K562 (cell line): ENCODE data around the gene CALY. TPM values are rescaled to one million over a fixed set of nuclear protein-coding genes. Genes with fewer than 3 reads are reported as not detected.
A peak's percentile ranks its signal among the peaks of the same experiment; 100 is the strongest.

Experiments
- ATAC-seq: fragments of 200-7000 bp; cut with Tn5 transposase; 3 replicates; pipeline ENCODE4 v1.9.1; 2020; ENCODE audit warnings: moderate library complexity
- Bru-seq: library from RNA; stranded (reverse); fragments of 400-500 nt; gene quantifications from one replicate; lab custom pipeline; 2021; lab: Mats Ljungman, UMichigan
- BruChase-seq, 2 experiments: library from RNA; stranded (reverse); fragments of 400-500 nt; gene quantifications; one replicate each; lab custom pipeline; 2021; lab: Mats Ljungman, UMichigan
- BruUV-seq: library from RNA; stranded (reverse); fragments of 400-500 nt; replicated peaks from 2 replicates; lab custom pipeline; 2021; lab: Mats Ljungman, UMichigan
- CTCF ChIA-PET: fragments of 300-600 bp; formaldehyde crosslinking; extraction: SDS; loops from one replicate; lab custom pipeline; 2021; ENCODE audit warnings: low intra/inter-chr PET ratio; lab: Yijun Ruan, JAX
- POLR2A ChIA-PET: fragments of 300-600, 350-650 bp; sonication (Branson Sonifier 250); formaldehyde crosslinking; extraction: SDS; loops from one replicate; lab custom pipeline; 2021; ENCODE audit warnings: antibody characterized with exemption, inconsistent platforms; lab: Yijun Ruan, JAX
- DNase-seq, 4 experiments: peaks; one replicate each; pipeline versions ENCODE4 v3.0.0 to v3.0.0-alpha.2; 2011 to 2018; ENCODE audit warnings: low spot score in 3 of 4, mixed read lengths in 3 of 4; ENCODE audit errors: extremely low read depth in 1 of 4
- FAIRE-seq: peaks from 2 replicates; lab custom pipeline; 2011; peaks lifted over from hg19 to GRCh38; lab: Jason Lieb, UNC
- H2AFZ ChIP-seq: 2 replicates; pipeline ENCODE4 v1.6.0; 2011; ENCODE audit warnings: low read depth, low read length, control low read depth, inconsistent platforms
- H3K27ac ChIP-seq: fragments of 200-600 bp; 3 replicates; pipeline ENCODE4 v1.8.0; 2011; ENCODE audit warnings: low read depth, mild to moderate bottlenecking, control low read depth, inconsistent platforms, low read length, moderate library complexity, mixed read lengths; ENCODE audit errors: extremely low read depth
- H3K27me3 ChIP-seq, 2 experiments: fragments of 300-600 bp in 1 of 2; 2 replicates in 1 of 2; 3 replicates in 1 of 2; pipeline versions ENCODE4 v1.6.0 to v1.8.0; 2011; ENCODE audit warnings: inconsistent platforms in 2 of 2, low read length in 2 of 2, mild to moderate bottlenecking in 1 of 2, mixed read lengths in 1 of 2, moderate library complexity in 1 of 2; ENCODE audit not compliant: control insufficient read depth in 2 of 2, insufficient read depth in 2 of 2
- H3K36me3 ChIP-seq: fragments of 300-600 bp; 3 replicates; pipeline ENCODE4 v1.8.0; 2011; ENCODE audit warnings: mild to moderate bottlenecking, low read length, inconsistent platforms; ENCODE audit not compliant: control insufficient read depth, insufficient read depth
- H3K4me1 ChIP-seq, 2 experiments: fragments of 200-600 bp in 1 of 2; replicated peaks in 1 of 2; 2 replicates in 1 of 2; 3 replicates in 1 of 2; pipeline versions ENCODE4 v1.5.1 to v1.8.0; 2011; ENCODE audit warnings: inconsistent platforms in 2 of 2, low read length in 2 of 2, mild to moderate bottlenecking in 1 of 2, mixed read lengths in 1 of 2, moderate library complexity in 1 of 2; ENCODE audit not compliant: control insufficient read depth in 2 of 2, insufficient read depth in 2 of 2
- H3K4me2 ChIP-seq: 2 replicates; pipeline ENCODE4 v1.6.1; 2011; ENCODE audit warnings: low read length, control low read depth, inconsistent platforms, mixed read lengths; ENCODE audit not compliant: insufficient read depth
- H3K4me3 ChIP-seq: fragments of 200-600 bp; sonication (generic), shearing (Covaris generic); 2 replicates; pipeline ENCODE4 v1.5.1; 2016; ENCODE audit warnings: control low read depth, inconsistent platforms
- H3K79me2 ChIP-seq: fragments of 200-600 bp; 3 replicates; pipeline ENCODE4 v1.8.0; 2011; ENCODE audit warnings: low read length, inconsistent platforms; ENCODE audit not compliant: control insufficient read depth, insufficient read depth
- H3K9ac ChIP-seq, 2 experiments: 2 replicates each; pipeline versions ENCODE4 v1.6.0 to v1.6.1; 2011; ENCODE audit warnings: low read depth in 2 of 2, low read length in 2 of 2, control low read depth in 1 of 2, inconsistent platforms in 1 of 2, mild to moderate bottlenecking in 1 of 2, mixed read lengths in 1 of 2; ENCODE audit not compliant: insufficient read depth in 1 of 2
- H3K9me1 ChIP-seq: one replicate; pipeline ENCODE4 v1.6.0; 2011; ENCODE audit warnings: inconsistent platforms, mild to moderate bottlenecking, low read length, moderate library complexity; ENCODE audit not compliant: control insufficient read depth, insufficient read depth
- H3K9me3 ChIP-seq: replicated peaks from 2 replicates; pipeline ENCODE4 v1.5.1; 2011; ENCODE audit warnings: low read depth, low read length, inconsistent platforms; ENCODE audit not compliant: control insufficient read depth, insufficient read depth
- H4K20me1 ChIP-seq: replicated peaks from 2 replicates; pipeline ENCODE4 v1.6.1; 2011; ENCODE audit warnings: low read length, inconsistent platforms, mixed read lengths; ENCODE audit not compliant: control insufficient read depth, insufficient read depth
- ARID1B ChIP-seq: fragments of 450-650 bp; IDR thresholded peaks from 2 replicates; pipeline ENCODE4 v1.6.1; 2016; ENCODE audit warnings: antibody characterized with exemption, mild to moderate bottlenecking, inconsistent platforms
- DIDO1 ChIP-seq: fragments of 450-650 bp; IDR thresholded peaks from 2 replicates; pipeline ENCODE4 v1.6.1; 2016; ENCODE audit warnings: low read depth, missing biosample characterization, missing genetic modification characterization
- GATAD2B ChIP-seq: fragments of 450-650 bp; IDR thresholded peaks from 2 replicates; pipeline ENCODE4 v1.6.1; 2017; ENCODE audit warnings: mild to moderate bottlenecking, borderline replicate concordance
- HMG20B ChIP-seq: fragments of 250-450 bp; sonication (Bioruptor Pico); IDR thresholded peaks from 2 replicates; pipeline ENCODE4 v1.5.0; 2021; ENCODE audit warnings: mild to moderate bottlenecking
- RFX1 ChIP-seq: fragments of 450-650 bp; IDR thresholded peaks from 2 replicates; pipeline ENCODE4 v1.6.1; 2016; ENCODE audit warnings: mild to moderate bottlenecking, moderate library complexity
- SAP30 ChIP-seq: fragments of 200-600 bp; sonication (generic); IDR thresholded peaks from 2 replicates; pipeline ENCODE4 v1.6.1; 2012; ENCODE audit warnings: borderline replicate concordance, low read depth, mild to moderate bottlenecking, moderate library complexity, low read length, control low read depth, inconsistent platforms; ENCODE audit not compliant: insufficient read depth, poor library complexity, severe bottlenecking
- STAG1 ChIP-seq: sonication (generic); formaldehyde crosslinking; IDR thresholded peaks from 2 replicates; pipeline ENCODE4 v1.5.0; 2020; ENCODE audit warnings: missing genetic modification reagents, borderline replicate concordance
- TEAD1 ChIP-seq, 2 experiments: fragments of 450-650 bp in 1 of 2; sonication (generic) in 1 of 2; formaldehyde crosslinking; IDR thresholded peaks; 2 replicates each; pipeline versions ENCODE4 v1.4.0 to v1.8.0; 2020 to 2022; ENCODE audit warnings: mild to moderate bottlenecking in 2 of 2, missing genetic modification reagents in 1 of 2
- WGBS: fragments of 100-300 bp; shearing (Covaris generic); methylation state at CpG from one replicate; pipeline ENCODE4 v1.1.6; 2016; ENCODE audit warnings: low coverage, mixed read lengths; ENCODE audit not compliant: insufficient coverage; ENCODE audit errors: missing lambda C conversion rate; 5-methylcytosine and 5-hydroxymethylcytosine counted together
- in situ Hi-C: fragments of 300-500 bp; cut with MboI; formaldehyde crosslinking; loops from 4 replicates; pipeline ENCODE4 v1.15.0; 2018; ENCODE audit warnings: inconsistent platforms, mixed read lengths
- intact Hi-C: fragments of 100-400 bp; cut with micrococcal nuclease; formaldehyde crosslinking; loops from 2 replicates; pipeline ENCODE4 v1.14.2; 2022
- long read RNA-seq, 3 experiments: library from polyadenylated mRNA in 2 of 3; library from RNA in 1 of 3; unstranded in 2 of 3; stranded (forward) in 1 of 3; transcript quantifications; one replicate each; pipeline ENCODE4 v2.0.0, GENCODE V29; 2019 to 2022
- polyA minus RNA-seq, 3 experiments: library from RNA; depleted of rRNA, polyadenylated mRNA; stranded (reverse); fragments of >200 nt; gene quantifications; 2 replicates each; pipeline ENCODE4 v1.2.3, GENCODE V29; 2011
- polyA plus RNA-seq, 8 experiments: library from polyadenylated mRNA; depleted of rRNA in 4 of 8; stranded (reverse) in 5 of 8; unstranded in 3 of 8; fragments of >200 nt; fragmentation: Nextera tagmentation in 2 of 8; fragmentation: Illumina TruSeq in 1 of 8; extraction: Ambion mirVana in 2 of 8; extraction: Trizol in 1 of 8; gene quantifications; 2 replicates each; pipeline versions ENCODE4 v1.2.1 to v1.2.3, GENCODE V29; 2011 to 2014; ENCODE audit warnings: inconsistent platforms in 1 of 8, missing spikeins in 1 of 8
- total RNA-seq, 7 experiments: library from RNA; depleted of rRNA in 6 of 7; stranded (reverse); fragments of >200 nt in 6 of 7; fragmentation: Illumina TruSeq in 2 of 7; extraction: Trizol in 2 of 7; gene quantifications; 2 replicates each; pipeline versions ENCODE4 v1.2.1 to v1.2.3, GENCODE V29; 2011 to 2021; ENCODE audit warnings: low replicate concordance in 1 of 7
- TF ChIP-seq, protein P1 (sequence below): sonication (generic); formaldehyde crosslinking; IDR thresholded peaks from 2 replicates; pipeline ENCODE4 v1.8.0; 2023; ENCODE audit warnings: mild to moderate bottlenecking, missing genetic modification reagents
- TF ChIP-seq, protein P2 (sequence below): fragments of 450-650 bp; IDR thresholded peaks from 2 replicates; pipeline ENCODE4 v1.6.1; 2016
- TF ChIP-seq, protein P3 (sequence below): fragments of 450-650 bp; formaldehyde crosslinking; IDR thresholded peaks from 2 replicates; pipeline ENCODE4 v1.4.0; 2020; ENCODE audit warnings: mild to moderate bottlenecking, moderate library complexity
- TF ChIP-seq, protein P4 (sequence below): sonication (generic); formaldehyde crosslinking; IDR thresholded peaks from 2 replicates; pipeline ENCODE4 v1.8.0; 2022; ENCODE audit warnings: mild to moderate bottlenecking, missing genetic modification reagents

Gene CALY, protein sequence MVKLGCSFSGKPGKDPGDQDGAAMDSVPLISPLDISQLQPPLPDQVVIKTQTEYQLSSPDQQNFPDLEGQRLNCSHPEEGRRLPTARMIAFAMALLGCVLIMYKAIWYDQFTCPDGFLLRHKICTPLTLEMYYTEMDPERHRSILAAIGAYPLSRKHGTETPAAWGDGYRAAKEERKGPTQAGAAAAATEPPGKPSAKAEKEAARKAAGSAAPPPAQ
- total RNA-seq (2011; cell fraction: chromatin; rRNA removed; ENCODE audit: low replicate concordance), result 0.56 TPM in 1 of 2 replicates, not detected in the other
- not detected in 2 replicates for total RNA-seq (2011; cell fraction: nucleolus; rRNA removed)
- not detected in 2 replicates for total RNA-seq (2011; cell fraction: nucleoplasm; rRNA removed)
- total RNA-seq (2014; rRNA removed) (0.04 TPM in 1 of 2 replicates, not detected in the other), total RNA-seq (2014; rRNA removed; fragmentation: Illumina TruSeq; extraction: Trizol) (not detected in 2 replicates), total RNA-seq (2015; rRNA removed; fragmentation: Illumina TruSeq; extraction: Trizol) (not detected in 2 replicates), total RNA-seq (2021) (not detected in 2 replicates), polyA plus RNA-seq (2011; rRNA removed) (not detected in 2 replicates), polyA plus RNA-seq (2014; fragmentation: Illumina TruSeq; extraction: Trizol) (not detected in 2 replicates), polyA plus RNA-seq (2014; fragmentation: Nextera tagmentation; extraction: Ambion mirVana) (not detected), polyA plus RNA-seq (2014; rRNA removed) (not detected in 2 replicates), polyA minus RNA-seq (2011; rRNA and poly(A)+ RNA removed) (not detected in 2 replicates), Bru-seq, nascent RNA (percentile 7 among the genes with signal in this experiment), BruChase-seq, experiment 1, labeled RNA remaining after a 2-hour chase (percentile 11 among the genes with signal in this experiment), BruChase-seq, experiment 2, labeled RNA remaining after a 6-hour chase (not detected)
- 0.03 and 0.16 TPM in 2 replicates for polyA plus RNA-seq (2011; cell fraction: cytosol; rRNA removed)
- polyA plus RNA-seq (2011; cell fraction: nucleus; rRNA removed), result 0.04 and 0.36 TPM in 2 replicates
- not detected in 2 replicates for polyA plus RNA-seq (2012)
- polyA minus RNA-seq (2011; cell fraction: cytosol; rRNA and poly(A)+ RNA removed), result not detected in 2 replicates
- not detected in 2 replicates for polyA minus RNA-seq (2011; cell fraction: nucleus; rRNA and poly(A)+ RNA removed)
- long read RNA-seq, experiment 1, result 0 reads
- long read RNA-seq, experiment 2, result 0 reads
- long read RNA-seq, experiment 3, result 0 reads

DNA sequence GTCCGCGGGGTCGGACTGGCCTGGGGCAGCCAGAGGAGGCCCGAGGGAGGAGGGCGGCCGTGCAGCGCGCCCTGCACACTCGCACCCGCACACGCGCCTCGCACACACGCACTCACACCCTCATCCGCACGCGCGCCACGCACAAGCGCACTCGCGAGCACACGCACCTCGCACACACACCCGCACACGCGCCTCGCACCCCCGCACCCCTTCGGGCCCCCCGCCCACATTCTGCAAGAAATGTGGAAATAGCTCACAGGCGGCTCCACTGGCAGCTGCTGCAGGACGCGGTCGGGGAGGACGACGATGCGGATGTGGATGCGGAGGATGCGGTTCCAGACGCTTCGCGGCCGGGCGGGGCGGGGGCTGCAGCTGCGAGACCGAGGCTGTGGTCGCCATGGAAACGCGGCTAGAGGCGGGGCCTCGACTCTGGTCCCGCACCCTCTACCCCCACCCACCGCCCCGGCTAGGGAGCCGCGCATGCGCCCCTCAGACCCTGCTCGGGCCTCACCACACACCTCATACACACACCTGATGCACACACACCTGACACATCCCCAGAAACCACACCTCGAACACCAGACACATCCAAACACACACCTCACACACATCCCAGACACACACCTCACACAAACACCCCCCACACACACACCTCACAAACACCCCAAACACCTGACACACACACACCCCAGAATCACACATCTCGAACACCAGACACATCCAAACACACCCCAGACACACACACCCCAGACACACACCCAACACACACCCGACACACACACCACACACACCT is at the start of gene CALY:
TSS of gene CALY (minus strand) at position 320 of the 793 bp plus-strand sequence. CDS start 7,907 bp downstream, outside the sequence.
- Histone ChIP-seq H3K9ac (no peak within 1 kb of the TSS), H3K27me3 (peaks cover 6 to 10% of the 10 kb centered on the region in 2 experiments; a peak in 4 of 5 replicates), H3K9me1 (no peaks in the 10 kb centered on the region), H3K4me3 (no peak within 1 kb of the TSS), H4K20me1 (no peaks in the 10 kb centered on the region), H3K4me2 (no peak within 1 kb of the TSS), H3K4me1 (peaks cover 0 to 26% of the 10 kb centered on the region in 2 experiments; a peak in 2 of 5 replicates), H3K36me3 (no peaks in the 10 kb centered on the region), H3K9me3 (no peaks in the 10 kb centered on the region), H3K79me2 (no peaks in the 10 kb centered on the region), H3K27ac (no peak within 1 kb of the TSS), H2AFZ (no peak within 1 kb of the TSS)
- no TSS peak for BruUV-seq
- 3% methylated on average over 20 of the region's 63 CpGs for WGBS
- POLR2A ChIA-PET, result interaction anchor here (1.0 kb wide), 1 partner anchor 15 kb away, joined by 4 read pairs; no protein-coding TSS in a partner anchor
- in situ Hi-C loops, result no loop called here
- ATAC-seq, result peak; percentile 81
- no peak for FAIRE-seq
- intact Hi-C loops, result no loop called here
- peak; percentile 53 to 78 (median 74) for DNase-seq
- CTCF ChIA-PET, result no interaction called here
- TF ChIP-seq DIDO1 (tag) (no peak), ARID1B (no peak), HMG20B (no peak), STAG1 (CRISPR knock-in tag) (no peak), SAP30 (no peak), RFX1 (peak; percentile 85), GATAD2B (no peak), TEAD1 (CRISPR knock-in tag; IDR thresholded peaks at IDR 0.05) (no peak)
- TF ChIP-seq, protein P1, sequence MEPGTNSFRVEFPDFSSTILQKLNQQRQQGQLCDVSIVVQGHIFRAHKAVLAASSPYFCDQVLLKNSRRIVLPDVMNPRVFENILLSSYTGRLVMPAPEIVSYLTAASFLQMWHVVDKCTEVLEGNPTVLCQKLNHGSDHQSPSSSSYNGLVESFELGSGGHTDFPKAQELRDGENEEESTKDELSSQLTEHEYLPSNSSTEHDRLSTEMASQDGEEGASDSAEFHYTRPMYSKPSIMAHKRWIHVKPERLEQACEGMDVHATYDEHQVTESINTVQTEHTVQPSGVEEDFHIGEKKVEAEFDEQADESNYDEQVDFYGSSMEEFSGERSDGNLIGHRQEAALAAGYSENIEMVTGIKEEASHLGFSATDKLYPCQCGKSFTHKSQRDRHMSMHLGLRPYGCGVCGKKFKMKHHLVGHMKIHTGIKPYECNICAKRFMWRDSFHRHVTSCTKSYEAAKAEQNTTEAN, result no peak
- TF ChIP-seq, protein P2, sequence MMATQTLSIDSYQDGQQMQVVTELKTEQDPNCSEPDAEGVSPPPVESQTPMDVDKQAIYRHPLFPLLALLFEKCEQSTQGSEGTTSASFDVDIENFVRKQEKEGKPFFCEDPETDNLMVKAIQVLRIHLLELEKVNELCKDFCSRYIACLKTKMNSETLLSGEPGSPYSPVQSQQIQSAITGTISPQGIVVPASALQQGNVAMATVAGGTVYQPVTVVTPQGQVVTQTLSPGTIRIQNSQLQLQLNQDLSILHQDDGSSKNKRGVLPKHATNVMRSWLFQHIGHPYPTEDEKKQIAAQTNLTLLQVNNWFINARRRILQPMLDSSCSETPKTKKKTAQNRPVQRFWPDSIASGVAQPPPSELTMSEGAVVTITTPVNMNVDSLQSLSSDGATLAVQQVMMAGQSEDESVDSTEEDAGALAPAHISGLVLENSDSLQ, result no peak
- TF ChIP-seq, protein P3, sequence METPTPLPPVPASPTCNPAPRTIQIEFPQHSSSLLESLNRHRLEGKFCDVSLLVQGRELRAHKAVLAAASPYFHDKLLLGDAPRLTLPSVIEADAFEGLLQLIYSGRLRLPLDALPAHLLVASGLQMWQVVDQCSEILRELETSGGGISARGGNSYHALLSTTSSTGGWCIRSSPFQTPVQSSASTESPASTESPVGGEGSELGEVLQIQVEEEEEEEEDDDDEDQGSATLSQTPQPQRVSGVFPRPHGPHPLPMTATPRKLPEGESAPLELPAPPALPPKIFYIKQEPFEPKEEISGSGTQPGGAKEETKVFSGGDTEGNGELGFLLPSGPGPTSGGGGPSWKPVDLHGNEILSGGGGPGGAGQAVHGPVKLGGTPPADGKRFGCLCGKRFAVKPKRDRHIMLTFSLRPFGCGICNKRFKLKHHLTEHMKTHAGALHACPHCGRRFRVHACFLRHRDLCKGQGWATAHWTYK, result no peak
- TF ChIP-seq, protein P4, sequence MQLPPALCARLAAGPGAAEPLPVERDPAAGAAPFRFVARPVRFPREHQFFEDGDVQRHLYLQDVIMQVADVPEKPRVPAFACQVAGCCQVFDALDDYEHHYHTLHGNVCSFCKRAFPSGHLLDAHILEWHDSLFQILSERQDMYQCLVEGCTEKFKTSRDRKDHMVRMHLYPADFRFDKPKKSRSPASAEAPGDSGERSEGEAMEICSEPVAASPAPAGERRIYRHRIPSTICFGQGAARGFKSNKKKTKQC (CRISPR knock-in tag), result no peak
